HepG2 (cell line): Measurements from ENCODE around the gene GCNT2. TPM values are rescaled to one million over a fixed set of nuclear protein-coding genes. Genes with fewer than 3 reads are reported as not detected.

Source experiments
- ATAC-seq: fragments of 200-7000 bp; cut with Tn5 transposase; 3 replicates; pipeline ENCODE4 v1.9.1; 2020; ENCODE audit warnings: mild to moderate bottlenecking, moderate library complexity
- BruUV-seq: library from RNA; stranded (reverse); fragments of 400-500 nt; replicated peaks from 2 replicates; lab custom pipeline; 2021; lab: Mats Ljungman, UMichigan
- CTCF ChIA-PET: fragments of 300-600 bp; formaldehyde crosslinking; extraction: SDS; loops from one replicate; lab custom pipeline; 2021; ENCODE audit warnings: low total read pairs, inconsistent platforms, low intra/inter-chr PET ratio; lab: Yijun Ruan, JAX
- POLR2A ChIA-PET: fragments of 350-600 bp; sonication (Branson Sonifier 250); formaldehyde crosslinking; loops from one replicate; lab custom pipeline; 2020; ENCODE audit warnings: antibody characterized with exemption, inconsistent platforms; lab: Yijun Ruan, JAX
- DNase-seq: peaks from one replicate; pipeline ENCODE4 v3.0.0-alpha.2; 2015; ENCODE audit warnings: low spot score
- FAIRE-seq: peaks from 3 replicates; lab custom pipeline; 2011; peaks lifted over from hg19 to GRCh38; lab: Jason Lieb, UNC
- H2AFZ ChIP-seq: one replicate; pipeline ENCODE4 v1.6.1; 2011; ENCODE audit warnings: low read length, inconsistent platforms
- H3K27ac ChIP-seq: fragments of 300-600 bp; 3 replicates; pipeline ENCODE4 v1.8.0; 2011; ENCODE audit warnings: mixed run types, mild to moderate bottlenecking, mixed read lengths, low read length, inconsistent platforms; ENCODE audit not compliant: insufficient read depth; ENCODE audit errors: extremely low read length
- H3K27me3 ChIP-seq, 2 experiments: fragments of 200-600 bp in 1 of 2; 2 replicates in 1 of 2; 3 replicates in 1 of 2; pipeline versions ENCODE4 v1.6.0 to v1.8.0; 2011; ENCODE audit warnings: low read length in 2 of 2, mild to moderate bottlenecking in 2 of 2, moderate library complexity in 2 of 2, inconsistent platforms in 1 of 2; ENCODE audit not compliant: insufficient read depth in 2 of 2, control insufficient read depth in 1 of 2
- H3K36me3 ChIP-seq, 2 experiments: fragments of 200-600 bp in 1 of 2; replicated peaks in 1 of 2; 2 replicates in 1 of 2; 3 replicates in 1 of 2; pipeline versions ENCODE4 v1.5.1 to v1.8.0; 2011; ENCODE audit warnings: low read length in 2 of 2, inconsistent platforms in 1 of 2; ENCODE audit not compliant: insufficient read depth in 2 of 2, control insufficient read depth in 1 of 2
- H3K4me1 ChIP-seq: 2 replicates; pipeline ENCODE4 v1.5.1; 2012; ENCODE audit warnings: low read length, inconsistent platforms; ENCODE audit not compliant: insufficient read depth
- H3K4me2 ChIP-seq: 2 replicates; pipeline ENCODE4 v1.6.0; 2011; ENCODE audit warnings: low read depth, low read length, inconsistent platforms
- H3K4me3 ChIP-seq, 3 experiments: fragments of 200-600 bp in 1 of 3; sonication (generic), shearing (Covaris generic) in 1 of 3; replicated peaks in 1 of 3; 2 replicates each; pipeline ENCODE4 v1.5.1; 2011 to 2016; ENCODE audit warnings: low read length in 3 of 3, inconsistent platforms in 2 of 3, low read depth in 2 of 3, mild to moderate bottlenecking in 2 of 3, control low read depth in 1 of 3, mixed read lengths in 1 of 3; ENCODE audit not compliant: insufficient read depth in 1 of 3
- H3K79me2 ChIP-seq: one replicate; pipeline ENCODE4 v1.6.1; 2011; ENCODE audit warnings: low read length, inconsistent platforms; ENCODE audit not compliant: insufficient read depth
- H3K9ac ChIP-seq: 2 replicates; pipeline ENCODE4 v1.6.0; 2011; ENCODE audit warnings: mild to moderate bottlenecking, low read depth, low read length, inconsistent platforms; ENCODE audit not compliant: insufficient read depth
- H3K9me3 ChIP-seq: 2 replicates; pipeline ENCODE4 v1.5.1; 2012; ENCODE audit warnings: mild to moderate bottlenecking, low read length
- H4K20me1 ChIP-seq: 2 replicates; pipeline ENCODE4 v1.6.0; 2011; ENCODE audit warnings: inconsistent platforms, mild to moderate bottlenecking, low read length, moderate library complexity; ENCODE audit not compliant: insufficient read depth
- EEA1 ChIP-seq: sonication (generic); formaldehyde crosslinking; IDR thresholded peaks from 2 replicates; pipeline ENCODE4 v1.5.1; 2020; ENCODE audit warnings: mild to moderate bottlenecking, missing genetic modification reagents, borderline replicate concordance
- JUN ChIP-seq: sonication (generic); formaldehyde crosslinking; IDR thresholded peaks from 2 replicates; pipeline ENCODE4 v1.4.0; 2020; ENCODE audit warnings: mild to moderate bottlenecking, missing genetic modification reagents
- KLF16 ChIP-seq, 2 experiments: sonication (generic) in 1 of 2; formaldehyde crosslinking in 1 of 2; IDR thresholded peaks; 2 replicates each; pipeline versions ENCODE4 v1.6.1 to v1.8.0; 2016 to 2023; ENCODE audit warnings: missing genetic modification reagents in 2 of 2, missing compliant biosample characterization in 1 of 2
- REPIN1 ChIP-seq: sonication (generic); formaldehyde crosslinking; IDR thresholded peaks from 2 replicates; pipeline ENCODE4 v1.8.0; 2022; ENCODE audit warnings: missing genetic modification reagents, low read depth, mild to moderate bottlenecking, borderline replicate concordance
- U2AF1 ChIP-seq: fragments of 200-400 bp; formaldehyde crosslinking; optimal IDR thresholded peaks from 2 replicates; pipeline ENCODE3; 2017; ENCODE audit warnings: mild to moderate bottlenecking, low read depth, low read length
- ZBTB21 ChIP-seq: sonication (generic); formaldehyde crosslinking; IDR thresholded peaks from 2 replicates; pipeline ENCODE4 v1.4.0; 2020; ENCODE audit warnings: missing genetic modification reagents
- ZBTB4 ChIP-seq: sonication (generic); formaldehyde crosslinking; IDR thresholded peaks from 2 replicates; pipeline ENCODE4 v1.4.0; 2020; ENCODE audit warnings: missing genetic modification reagents, mild to moderate bottlenecking, borderline replicate concordance
- ZNF251 ChIP-seq: sonication (generic); formaldehyde crosslinking; IDR thresholded peaks from 2 replicates; pipeline ENCODE4 v1.9.0; 2021; ENCODE audit warnings: mild to moderate bottlenecking, missing genetic modification reagents
- ZNF775 ChIP-seq: sonication (generic); formaldehyde crosslinking; IDR thresholded peaks from 2 replicates; pipeline ENCODE4 v1.4.0; 2020; ENCODE audit warnings: missing genetic modification reagents, mild to moderate bottlenecking, moderate library complexity, borderline replicate concordance
- WGBS: methylation state at CpG from one replicate; pipeline ENCODE4 v1.1.6; 2017; ENCODE audit warnings: low lambda C conversion rate; 5-methylcytosine and 5-hydroxymethylcytosine counted together
- in situ Hi-C: cut with HindIII; loops from 2 replicates; pipeline ENCODE4 v1.10.0; 2017; ENCODE audit warnings: low pct_unique_long_range_greater_than_20kb; ENCODE audit not compliant: extremely low pct_ligation_motif_present
- intact Hi-C: fragments of 100-400 bp; cut with micrococcal nuclease; formaldehyde crosslinking; loops from one replicate; pipeline ENCODE4 v1.10.0; 2022; ENCODE audit not compliant: unreplicated experiment
- polyA plus RNA-seq, 8 experiments: library from polyadenylated mRNA; depleted of rRNA in 3 of 8; stranded (reverse) in 7 of 8; unstranded in 1 of 8; fragments of >200 nt; fragmentation: Illumina TruSeq in 4 of 8; extraction: Trizol in 4 of 8; gene quantifications; 2 replicates each; pipeline versions ENCODE4 v1.2.1 to v1.2.3, GENCODE V29; 2011 to 2016; ENCODE audit warnings: low read depth in 4 of 8, missing spikeins in 1 of 8, mixed read lengths in 1 of 8; ENCODE audit not compliant: insufficient read depth in 1 of 8
- total RNA-seq, 5 experiments: library from RNA; depleted of rRNA; stranded (reverse); fragments of >200 nt; fragmentation: Illumina TruSeq; extraction: Trizol; gene quantifications; 2 replicates each; pipeline ENCODE4 v1.2.3, GENCODE V29; 2016; ENCODE audit warnings: low read depth in 1 of 5
- TF ChIP-seq, protein P1 (sequence below): IDR thresholded peaks from 2 replicates; pipeline ENCODE4 v1.6.1; 2012; ENCODE audit warnings: inconsistent platforms
- TF ChIP-seq, protein P2 (sequence below): sonication (generic); formaldehyde crosslinking; IDR thresholded peaks from 2 replicates; pipeline ENCODE4 v1.4.0; 2020; ENCODE audit warnings: missing genetic modification reagents
- TF ChIP-seq, protein P3 (sequence below): sonication (generic); formaldehyde crosslinking; conservative IDR thresholded peaks from 2 replicates; pipeline ENCODE4 v1.8.0; 2022; ENCODE audit warnings: mild to moderate bottlenecking, moderate library complexity, missing genetic modification reagents
- TF ChIP-seq, protein P4 (sequence below): sonication (generic); formaldehyde crosslinking; IDR thresholded peaks from 2 replicates; pipeline ENCODE4 v1.5.0; 2020; ENCODE audit warnings: missing genetic modification reagents

The GCNT2 gene
- total and polyA plus RNA-seq, 2 of the 13 experiments (the other 11 are each of a cell fraction or from before 2014, with no cell fraction given) = 11.8 to 31.9 TPM

DNA sequence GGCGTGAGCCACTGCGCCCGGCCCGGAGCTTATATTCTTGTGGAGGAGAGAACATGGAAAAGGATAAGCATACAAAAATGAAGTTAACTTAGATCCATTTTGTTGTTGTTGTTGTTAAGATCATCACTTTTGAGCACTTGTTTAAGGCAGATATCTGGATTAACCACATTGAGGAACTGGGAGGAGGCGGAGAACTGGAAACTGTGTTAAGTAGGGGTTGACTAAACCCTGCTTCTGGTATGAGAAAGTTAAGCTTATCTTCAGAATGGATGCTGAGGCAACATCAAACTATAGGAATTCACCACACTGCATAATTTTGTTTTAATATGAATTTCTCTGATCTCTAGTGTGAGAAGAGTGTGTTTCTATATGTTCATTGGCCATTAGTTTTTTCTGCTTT, 57.6 kb downstream of the GCNT2 start (continued):
- no peak for TF ChIP-seq ZNF775 (CRISPR knock-in tag)
- TF ChIP-seq, protein P1, sequence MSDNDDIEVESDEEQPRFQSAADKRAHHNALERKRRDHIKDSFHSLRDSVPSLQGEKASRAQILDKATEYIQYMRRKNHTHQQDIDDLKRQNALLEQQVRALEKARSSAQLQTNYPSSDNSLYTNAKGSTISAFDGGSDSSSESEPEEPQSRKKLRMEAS = no peak
- TF ChIP-seq KLF16 (CRISPR knock-in tag; IDR thresholded peaks at IDR 0.05) = no peak
- TF ChIP-seq ZBTB4 (CRISPR knock-in tag) = no peak
- TF ChIP-seq EEA1 (CRISPR knock-in tag) = no peak
- no peak for TF ChIP-seq REPIN1 (CRISPR knock-in tag)

DNA sequence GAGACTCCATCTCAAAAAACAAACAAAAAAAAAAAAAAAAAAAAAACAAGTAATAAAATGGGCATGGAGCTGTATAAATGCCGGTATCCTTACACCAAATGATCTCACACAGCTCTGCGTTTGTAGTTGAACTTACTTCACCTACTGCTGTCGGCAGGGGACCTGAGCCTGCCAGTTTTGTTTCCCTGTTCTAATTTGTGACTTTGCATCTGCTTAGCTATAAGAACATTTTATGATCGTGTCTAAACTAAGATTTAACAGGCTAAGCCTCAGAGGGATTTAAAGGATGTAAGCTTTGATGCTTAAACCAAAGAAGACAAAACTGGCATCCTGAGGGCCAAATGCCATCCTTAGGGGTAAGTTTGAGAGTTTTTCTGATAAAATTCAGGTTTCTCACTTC, 58.7 kb downstream of the GCNT2 start:
- ChIA-PET POLR2A (no interaction called here), CTCF (no interaction called here)
- 92% methylated on average over 4 of the region's 4 CpGs for WGBS
- ATAC-seq = no peak
- in situ Hi-C loops (no loop called here), intact Hi-C loops (no loop called here)
- Histone ChIP-seq H4K20me1 (peaks cover 3% of the 10 kb centered on the region), H3K9me3 (no peaks in the 10 kb centered on the region), H3K27me3 (no peaks in the 10 kb centered on the region), H3K36me3 (no peaks in the 10 kb centered on the region; a peak in 1 of 5 replicates), H2AFZ (no peak overlapping the region), H3K4me1 (peaks cover 24% of the 10 kb centered on the region), H3K79me2 (no peaks in the 10 kb centered on the region), H3K27ac (no peak overlapping the region), H3K4me3 (no peak overlapping the region), H3K4me2 (no peak overlapping the region), H3K9ac (no peak overlapping the region)
- TF ChIP-seq, protein P2, sequence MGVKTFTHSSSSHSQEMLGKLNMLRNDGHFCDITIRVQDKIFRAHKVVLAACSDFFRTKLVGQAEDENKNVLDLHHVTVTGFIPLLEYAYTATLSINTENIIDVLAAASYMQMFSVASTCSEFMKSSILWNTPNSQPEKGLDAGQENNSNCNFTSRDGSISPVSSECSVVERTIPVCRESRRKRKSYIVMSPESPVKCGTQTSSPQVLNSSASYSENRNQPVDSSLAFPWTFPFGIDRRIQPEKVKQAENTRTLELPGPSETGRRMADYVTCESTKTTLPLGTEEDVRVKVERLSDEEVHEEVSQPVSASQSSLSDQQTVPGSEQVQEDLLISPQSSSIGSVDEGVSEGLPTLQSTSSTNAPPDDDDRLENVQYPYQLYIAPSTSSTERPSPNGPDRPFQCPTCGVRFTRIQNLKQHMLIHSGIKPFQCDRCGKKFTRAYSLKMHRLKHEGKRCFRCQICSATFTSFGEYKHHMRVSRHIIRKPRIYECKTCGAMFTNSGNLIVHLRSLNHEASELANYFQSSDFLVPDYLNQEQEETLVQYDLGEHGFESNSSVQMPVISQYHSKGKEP = no peak
- TF ChIP-seq, protein P3, sequence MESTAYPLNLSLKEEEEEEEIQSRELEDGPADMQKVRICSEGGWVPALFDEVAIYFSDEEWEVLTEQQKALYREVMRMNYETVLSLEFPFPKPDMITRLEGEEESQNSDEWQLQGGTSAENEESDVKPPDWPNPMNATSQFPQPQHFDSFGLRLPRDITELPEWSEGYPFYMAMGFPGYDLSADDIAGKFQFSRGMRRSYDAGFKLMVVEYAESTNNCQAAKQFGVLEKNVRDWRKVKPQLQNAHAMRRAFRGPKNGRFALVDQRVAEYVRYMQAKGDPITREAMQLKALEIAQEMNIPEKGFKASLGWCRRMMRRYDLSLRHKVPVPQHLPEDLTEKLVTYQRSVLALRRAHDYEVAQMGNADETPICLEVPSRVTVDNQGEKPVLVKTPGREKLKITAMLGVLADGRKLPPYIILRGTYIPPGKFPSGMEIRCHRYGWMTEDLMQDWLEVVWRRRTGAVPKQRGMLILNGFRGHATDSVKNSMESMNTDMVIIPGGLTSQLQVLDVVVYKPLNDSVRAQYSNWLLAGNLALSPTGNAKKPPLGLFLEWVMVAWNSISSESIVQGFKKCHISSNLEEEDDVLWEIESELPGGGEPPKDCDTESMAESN (CRISPR knock-in tag) = no peak
- TF ChIP-seq ZNF251 (CRISPR knock-in tag) (no peak), U2AF1 (no peak), JUN (CRISPR knock-in tag) (no peak), ZBTB21 (no peak)
- TF ChIP-seq, protein P4, sequence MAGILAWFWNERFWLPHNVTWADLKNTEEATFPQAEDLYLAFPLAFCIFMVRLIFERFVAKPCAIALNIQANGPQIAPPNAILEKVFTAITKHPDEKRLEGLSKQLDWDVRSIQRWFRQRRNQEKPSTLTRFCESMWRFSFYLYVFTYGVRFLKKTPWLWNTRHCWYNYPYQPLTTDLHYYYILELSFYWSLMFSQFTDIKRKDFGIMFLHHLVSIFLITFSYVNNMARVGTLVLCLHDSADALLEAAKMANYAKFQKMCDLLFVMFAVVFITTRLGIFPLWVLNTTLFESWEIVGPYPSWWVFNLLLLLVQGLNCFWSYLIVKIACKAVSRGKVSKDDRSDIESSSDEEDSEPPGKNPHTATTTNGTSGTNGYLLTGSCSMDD (CRISPR knock-in tag) = no peak
- DNase-seq = no peak
- FAIRE-seq = no peak
- no TSS peak for BruUV-seq
